ENCODE measurements around the gene NDE1. TPM values are rescaled to one million over a fixed set of nuclear protein-coding genes. Genes with fewer than 3 reads are reported as not detected.

Gene NDE1
- polyA plus RNA-seq, 1 of the 3 experiments (the other 2 are of a cell fraction), result 27.9 TPM

DNA sequence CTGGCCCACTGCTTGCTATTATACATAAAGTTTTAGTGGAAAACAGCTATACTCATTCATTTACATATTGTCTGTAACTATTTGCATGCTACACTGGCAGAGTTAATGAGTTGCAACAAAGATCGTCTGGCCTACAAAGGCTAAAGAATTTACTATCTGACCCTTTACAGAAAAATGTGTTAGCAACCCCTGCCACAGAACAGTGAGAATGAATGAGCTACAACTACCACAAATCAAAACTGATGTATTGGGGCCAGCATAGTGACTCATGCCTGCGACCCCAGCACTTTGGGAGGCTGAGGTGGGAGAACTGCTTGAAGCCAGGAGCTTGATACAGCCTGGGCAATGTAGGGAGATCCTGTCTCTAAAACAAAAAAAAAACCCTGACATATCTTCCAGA is 114.1 kb downstream of the NDE1 start:
- CTCF ChIA-PET, result interaction anchor here (2.4 to 4.8 kb wide), 2 partner anchors 13 to 58 kb away, joined by 8 to 33 read pairs; no protein-coding TSS in a partner anchor
- no peaks in the 10 kb centered on the region for H3K9me2 ChIP-seq
- POLR2A ChIA-PET, result no interaction called here
- H3K36me3 ChIP-seq (replicated peaks in 1 of 2; ENCODE audit: control insufficient read depth in 1 of 2, insufficient read depth in 2 of 2, low read length in 1 of 2), result no peaks in the 10 kb centered on the region
- no peaks in the 10 kb centered on the region for H3K9me3 ChIP-seq
- WGBS (ENCODE audit: low lambda C conversion rate), result 33% methylated on average over 2 of the region's 2 CpGs
- no peaks in the 10 kb centered on the region for H3K4me1 ChIP-seq (ENCODE audit: control insufficient read depth in 1 of 2, insufficient read depth in 2 of 2, low read depth in 1 of 2, low read length in 1 of 2)
- no peaks in the 10 kb centered on the region for H4K20me1 ChIP-seq (ENCODE audit: insufficient read depth)
- H3K4me2 ChIP-seq, result no peak overlapping the region
- no peak overlapping the region for H3K4me3 ChIP-seq (ENCODE audit: low read depth in 2 of 2, low read length in 1 of 2)
- no peak overlapping the region for H3K9ac ChIP-seq
- TF ChIP-seq EZH2phosphoT487 (IDR thresholded peaks at IDR 0.05; ENCODE audit: borderline replicate concordance, low read depth) (no peak), FOXJ3 (CRISPR knock-in tag; IDR thresholded peaks at IDR 0.05) (no peak), RFX5 (IDR thresholded peaks at IDR 0.05; ENCODE audit: low read length) (no peak), ELF1 (IDR thresholded peaks at IDR 0.05) (no peak), YY1 (IDR thresholded peaks at IDR 0.05; ENCODE audit: low read depth) (no peak)
- TF ChIP-seq, protein P1, sequence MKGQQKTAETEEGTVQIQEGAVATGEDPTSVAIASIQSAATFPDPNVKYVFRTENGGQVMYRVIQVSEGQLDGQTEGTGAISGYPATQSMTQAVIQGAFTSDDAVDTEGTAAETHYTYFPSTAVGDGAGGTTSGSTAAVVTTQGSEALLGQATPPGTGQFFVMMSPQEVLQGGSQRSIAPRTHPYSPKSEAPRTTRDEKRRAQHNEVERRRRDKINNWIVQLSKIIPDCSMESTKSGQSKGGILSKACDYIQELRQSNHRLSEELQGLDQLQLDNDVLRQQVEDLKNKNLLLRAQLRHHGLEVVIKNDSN (IDR thresholded peaks at IDR 0.05; ENCODE audit: borderline replicate concordance, low read depth), result no peak
- TF ChIP-seq, protein P2, sequence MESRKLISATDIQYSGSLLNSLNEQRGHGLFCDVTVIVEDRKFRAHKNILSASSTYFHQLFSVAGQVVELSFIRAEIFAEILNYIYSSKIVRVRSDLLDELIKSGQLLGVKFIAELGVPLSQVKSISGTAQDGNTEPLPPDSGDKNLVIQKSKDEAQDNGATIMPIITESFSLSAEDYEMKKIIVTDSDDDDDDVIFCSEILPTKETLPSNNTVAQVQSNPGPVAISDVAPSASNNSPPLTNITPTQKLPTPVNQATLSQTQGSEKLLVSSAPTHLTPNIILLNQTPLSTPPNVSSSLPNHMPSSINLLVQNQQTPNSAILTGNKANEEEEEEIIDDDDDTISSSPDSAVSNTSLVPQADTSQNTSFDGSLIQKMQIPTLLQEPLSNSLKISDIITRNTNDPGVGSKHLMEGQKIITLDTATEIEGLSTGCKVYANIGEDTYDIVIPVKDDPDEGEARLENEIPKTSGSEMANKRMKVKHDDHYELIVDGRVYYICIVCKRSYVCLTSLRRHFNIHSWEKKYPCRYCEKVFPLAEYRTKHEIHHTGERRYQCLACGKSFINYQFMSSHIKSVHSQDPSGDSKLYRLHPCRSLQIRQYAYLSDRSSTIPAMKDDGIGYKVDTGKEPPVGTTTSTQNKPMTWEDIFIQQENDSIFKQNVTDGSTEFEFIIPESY (IDR thresholded peaks at IDR 0.05; ENCODE audit: borderline replicate concordance, low read depth), result no peak
- no peak overlapping the region for H3K27ac ChIP-seq (ENCODE audit: low read depth in 2 of 2, low read length in 1 of 2)
- H2AFZ ChIP-seq (ENCODE audit: low read depth), result no peak overlapping the region
- no peaks in the 10 kb centered on the region for H3F3A ChIP-seq (replicated peaks; ENCODE audit: insufficient read depth)
- no peaks in the 10 kb centered on the region for H3K79me2 ChIP-seq (ENCODE audit: insufficient read depth)
- DNase-seq, result no peak
- peaks cover 4% of the 10 kb centered on the region; the same call in 1 of the 2 replicates for H3K27me3 ChIP-seq (ENCODE audit: insufficient read depth)

DNA sequence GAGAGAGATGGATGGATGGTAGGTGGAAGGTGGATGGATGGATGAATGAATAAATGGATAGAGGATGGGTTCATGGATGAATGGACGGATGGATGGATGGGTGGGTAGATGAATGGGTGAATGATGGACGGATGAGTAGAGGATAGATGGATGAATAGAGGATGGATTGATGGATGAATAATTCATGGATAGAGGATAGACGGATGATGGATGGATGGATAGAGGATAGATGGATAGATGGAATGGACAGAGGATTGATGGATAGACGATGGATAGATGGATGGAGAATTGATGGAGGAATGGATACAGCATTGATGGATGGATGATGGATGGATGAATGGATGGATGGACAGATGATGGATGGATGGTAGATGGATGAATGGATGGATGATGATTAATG is 115.1 kb downstream of the NDE1 start:
- Histone ChIP-seq H3K4me2 (no peak overlapping the region), H3K9me3 (no peaks in the 10 kb centered on the region), H3K4me3 (ENCODE audit: low read depth in 2 of 2, low read length in 1 of 2) (no peak overlapping the region), H4K20me1 (ENCODE audit: insufficient read depth) (no peaks in the 10 kb centered on the region), H2AFZ (ENCODE audit: low read depth) (no peak overlapping the region), H3K27ac (ENCODE audit: low read depth in 2 of 2, low read length in 1 of 2) (no peak overlapping the region), H3K36me3 (replicated peaks in 1 of 2; ENCODE audit: control insufficient read depth in 1 of 2, insufficient read depth in 2 of 2, low read length in 1 of 2) (no peaks in the 10 kb centered on the region), H3K27me3 (ENCODE audit: insufficient read depth) (peaks cover 4% of the 10 kb centered on the region; the same call in 1 of the 2 replicates), H3F3A (replicated peaks; ENCODE audit: insufficient read depth) (no peaks in the 10 kb centered on the region), H3K9me2 (no peaks in the 10 kb centered on the region), H3K4me1 (ENCODE audit: control insufficient read depth in 1 of 2, insufficient read depth in 2 of 2, low read depth in 1 of 2, low read length in 1 of 2) (no peaks in the 10 kb centered on the region), H3K9ac (no peak overlapping the region), H3K79me2 (ENCODE audit: insufficient read depth) (no peaks in the 10 kb centered on the region)
- TF ChIP-seq SMC3 (IDR thresholded peaks at IDR 0.05; ENCODE audit: low read depth, low read length), result no peak
- ChIA-PET POLR2A (no interaction called here), CTCF (interaction anchor here (0.6 to 4.8 kb wide), 26 partner anchors 9 to 422 kb away, joined by 3 to 33 read pairs (median 4); no protein-coding TSS in a partner anchor)
- 30% methylated on average over 4 of the region's 4 CpGs for WGBS (ENCODE audit: low lambda C conversion rate)
- no peak for DNase-seq

DNA sequence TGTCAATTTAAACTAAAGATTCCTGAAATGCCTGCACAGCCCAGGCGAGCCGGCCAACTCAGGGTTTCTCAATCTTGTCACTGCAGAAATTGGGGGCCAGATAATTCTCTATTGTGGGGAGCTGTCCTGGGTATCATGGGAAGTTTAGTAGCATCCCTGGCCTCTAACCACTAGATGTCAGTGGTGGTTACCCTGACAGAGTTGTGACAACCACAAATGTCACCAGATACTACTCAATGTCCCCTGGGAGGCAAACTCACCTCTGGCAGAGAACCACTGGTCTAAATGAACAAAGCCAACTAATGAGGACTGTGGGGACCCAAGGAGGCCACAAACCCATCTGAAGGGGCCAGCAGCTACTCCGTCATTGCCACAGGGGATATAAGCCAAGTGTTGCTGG is 115.8 kb downstream of the NDE1 start:
- Histone ChIP-seq H3K27ac (ENCODE audit: low read depth in 2 of 2, low read length in 1 of 2) (no peak overlapping the region), H3K4me1 (ENCODE audit: control insufficient read depth in 1 of 2, insufficient read depth in 2 of 2, low read depth in 1 of 2, low read length in 1 of 2) (no peaks in the 10 kb centered on the region), H3K9ac (no peak overlapping the region), H3K27me3 (ENCODE audit: insufficient read depth) (peaks cover 4% of the 10 kb centered on the region; the same call in 1 of the 2 replicates), H3K9me2 (no peaks in the 10 kb centered on the region), H3K79me2 (ENCODE audit: insufficient read depth) (no peaks in the 10 kb centered on the region), H4K20me1 (ENCODE audit: insufficient read depth) (no peaks in the 10 kb centered on the region), H3K36me3 (replicated peaks in 1 of 2; ENCODE audit: control insufficient read depth in 1 of 2, insufficient read depth in 2 of 2, low read length in 1 of 2) (no peaks in the 10 kb centered on the region), H3F3A (replicated peaks; ENCODE audit: insufficient read depth) (no peaks in the 10 kb centered on the region), H2AFZ (ENCODE audit: low read depth) (no peak overlapping the region), H3K9me3 (no peaks in the 10 kb centered on the region), H3K4me2 (no peak overlapping the region), H3K4me3 (ENCODE audit: low read depth in 2 of 2, low read length in 1 of 2) (no peak overlapping the region; a peak in 1 of 4 replicates)
- peak; percentile 64 for DNase-seq
- POLR2A ChIA-PET, result no interaction called here
- 48% methylated on average over 3 of the region's 3 CpGs for WGBS (ENCODE audit: low lambda C conversion rate)
- CTCF ChIA-PET, result interaction anchor here (0.6 to 4.8 kb wide), 27 partner anchors 9 to 421 kb away, joined by 3 to 33 read pairs (median 4); no protein-coding TSS in a partner anchor
- TF ChIP-seq RAD21 (IDR thresholded peaks at IDR 0.05; ENCODE audit: low read length), result peak; percentile 81
- TF ChIP-seq, protein P3, sequence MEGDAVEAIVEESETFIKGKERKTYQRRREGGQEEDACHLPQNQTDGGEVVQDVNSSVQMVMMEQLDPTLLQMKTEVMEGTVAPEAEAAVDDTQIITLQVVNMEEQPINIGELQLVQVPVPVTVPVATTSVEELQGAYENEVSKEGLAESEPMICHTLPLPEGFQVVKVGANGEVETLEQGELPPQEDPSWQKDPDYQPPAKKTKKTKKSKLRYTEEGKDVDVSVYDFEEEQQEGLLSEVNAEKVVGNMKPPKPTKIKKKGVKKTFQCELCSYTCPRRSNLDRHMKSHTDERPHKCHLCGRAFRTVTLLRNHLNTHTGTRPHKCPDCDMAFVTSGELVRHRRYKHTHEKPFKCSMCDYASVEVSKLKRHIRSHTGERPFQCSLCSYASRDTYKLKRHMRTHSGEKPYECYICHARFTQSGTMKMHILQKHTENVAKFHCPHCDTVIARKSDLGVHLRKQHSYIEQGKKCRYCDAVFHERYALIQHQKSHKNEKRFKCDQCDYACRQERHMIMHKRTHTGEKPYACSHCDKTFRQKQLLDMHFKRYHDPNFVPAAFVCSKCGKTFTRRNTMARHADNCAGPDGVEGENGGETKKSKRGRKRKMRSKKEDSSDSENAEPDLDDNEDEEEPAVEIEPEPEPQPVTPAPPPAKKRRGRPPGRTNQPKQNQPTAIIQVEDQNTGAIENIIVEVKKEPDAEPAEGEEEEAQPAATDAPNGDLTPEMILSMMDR (IDR thresholded peaks at IDR 0.05), result peak; percentile 67
- no peak for TF ChIP-seq MEF2A (IDR thresholded peaks at IDR 0.05; ENCODE audit: borderline replicate concordance, low read depth)
- no peak for TF ChIP-seq RXRA (IDR thresholded peaks at IDR 0.05; ENCODE audit: borderline replicate concordance, low read depth)
- TF ChIP-seq EP300 (IDR thresholded peaks at IDR 0.05; ENCODE audit: borderline replicate concordance in 1 of 2, low read depth in 1 of 2, low read length in 1 of 2), result no peak
- TF ChIP-seq NFIC (IDR thresholded peaks at IDR 0.05; ENCODE audit: borderline replicate concordance), result no peak
- no peak for TF ChIP-seq ELF1 (IDR thresholded peaks at IDR 0.05)
- TF ChIP-seq, protein P4, sequence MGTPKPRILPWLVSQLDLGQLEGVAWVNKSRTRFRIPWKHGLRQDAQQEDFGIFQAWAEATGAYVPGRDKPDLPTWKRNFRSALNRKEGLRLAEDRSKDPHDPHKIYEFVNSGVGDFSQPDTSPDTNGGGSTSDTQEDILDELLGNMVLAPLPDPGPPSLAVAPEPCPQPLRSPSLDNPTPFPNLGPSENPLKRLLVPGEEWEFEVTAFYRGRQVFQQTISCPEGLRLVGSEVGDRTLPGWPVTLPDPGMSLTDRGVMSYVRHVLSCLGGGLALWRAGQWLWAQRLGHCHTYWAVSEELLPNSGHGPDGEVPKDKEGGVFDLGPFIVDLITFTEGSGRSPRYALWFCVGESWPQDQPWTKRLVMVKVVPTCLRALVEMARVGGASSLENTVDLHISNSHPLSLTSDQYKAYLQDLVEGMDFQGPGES (IDR thresholded peaks at IDR 0.05; ENCODE audit: low read depth, low read length), result no peak
- TF ChIP-seq FOSL2 (IDR thresholded peaks at IDR 0.05; ENCODE audit: borderline replicate concordance, low read depth), result no peak
- TF ChIP-seq SIN3A (IDR thresholded peaks at IDR 0.05; ENCODE audit: borderline replicate concordance, low read depth, low read length), result no peak
- TF ChIP-seq EZH2phosphoT487 (IDR thresholded peaks at IDR 0.05; ENCODE audit: borderline replicate concordance, low read depth), result no peak

Data from SK-N-SH (cell line).